Left ventricle myocardium inferior (tissue), 1 donor: ENCODE measurements around the gene ADAM12. TPM values are rescaled to one million over a fixed set of nuclear protein-coding genes. Genes with fewer than 3 reads are reported as not detected.

ENCODE experiments used
- DNase-seq: peaks from one replicate; pipeline ENCODE4 v3.0.0-alpha.2; 2020
- H3K27ac ChIP-seq: fragments of 200-600 bp; replicated peaks from 2 replicates; pipeline ENCODE4 v1.8.0; 2021
- H3K27me3 ChIP-seq: fragments of 200-600 bp; 2 replicates; pipeline ENCODE4 v1.8.0; 2021; ENCODE audit warnings: low read depth
- H3K36me3 ChIP-seq: fragments of 200-600 bp; 2 replicates; pipeline ENCODE4 v1.8.0; 2021
- H3K4me1 ChIP-seq: fragments of 200-600 bp; 2 replicates; pipeline ENCODE4 v1.8.0; 2021
- H3K4me3 ChIP-seq: fragments of 200-600 bp; 2 replicates; pipeline ENCODE4 v1.8.0; 2021; ENCODE audit warnings: mild to moderate bottlenecking, moderate library complexity
- H3K9me3 ChIP-seq: fragments of 200-600 bp; replicated peaks from 2 replicates; pipeline ENCODE4 v1.8.0; 2021
- intact Hi-C: fragments of 100-400 bp; cut with micrococcal nuclease; formaldehyde crosslinking; loops from one replicate; pipeline ENCODE4 v1.11.0; 2022
- total RNA-seq: library from RNA; stranded (reverse); fragmentation: NEBNext Ultra II Directional; extraction: Animal tissue kit (Norgen Biotek cat#: 25700); gene quantifications from one replicate; pipeline ENCODE4 v1.2.1, GENCODE V29; 2021
- TF ChIP-seq, protein P1 (sequence below): fragments of 200-600 bp; IDR thresholded peaks from 2 replicates; pipeline ENCODE4 v1.8.0; 2021; ENCODE audit warnings: antibody characterized with exemption, mild to moderate bottlenecking, borderline replicate concordance
- donor health status: DM: no; HTN: yes; CAD: no; lungs with severe emphysema.

Gene ADAM12
- total RNA-seq, 1 donor from 2014 or later = 0.27 TPM

- no peaks in the 10 kb centered on the region for H3K9me3 ChIP-seq
- TF ChIP-seq, protein P1, sequence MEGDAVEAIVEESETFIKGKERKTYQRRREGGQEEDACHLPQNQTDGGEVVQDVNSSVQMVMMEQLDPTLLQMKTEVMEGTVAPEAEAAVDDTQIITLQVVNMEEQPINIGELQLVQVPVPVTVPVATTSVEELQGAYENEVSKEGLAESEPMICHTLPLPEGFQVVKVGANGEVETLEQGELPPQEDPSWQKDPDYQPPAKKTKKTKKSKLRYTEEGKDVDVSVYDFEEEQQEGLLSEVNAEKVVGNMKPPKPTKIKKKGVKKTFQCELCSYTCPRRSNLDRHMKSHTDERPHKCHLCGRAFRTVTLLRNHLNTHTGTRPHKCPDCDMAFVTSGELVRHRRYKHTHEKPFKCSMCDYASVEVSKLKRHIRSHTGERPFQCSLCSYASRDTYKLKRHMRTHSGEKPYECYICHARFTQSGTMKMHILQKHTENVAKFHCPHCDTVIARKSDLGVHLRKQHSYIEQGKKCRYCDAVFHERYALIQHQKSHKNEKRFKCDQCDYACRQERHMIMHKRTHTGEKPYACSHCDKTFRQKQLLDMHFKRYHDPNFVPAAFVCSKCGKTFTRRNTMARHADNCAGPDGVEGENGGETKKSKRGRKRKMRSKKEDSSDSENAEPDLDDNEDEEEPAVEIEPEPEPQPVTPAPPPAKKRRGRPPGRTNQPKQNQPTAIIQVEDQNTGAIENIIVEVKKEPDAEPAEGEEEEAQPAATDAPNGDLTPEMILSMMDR = no peak
- peak overlapping the region; percentile 19 for H3K27ac ChIP-seq
- intact Hi-C loops = no loop called here
- DNase-seq = no peak
- H3K4me3 ChIP-seq = no peak overlapping the region
- no peaks in the 10 kb centered on the region for H3K36me3 ChIP-seq
- H3K4me1 ChIP-seq = peaks cover 23% of the 10 kb centered on the region
- peaks cover 45% of the 10 kb centered on the region for H3K27me3 ChIP-seq
These were observed 163.2 kb downstream of the ADAM12 start for GRCh38 chr10:126224967-126225671.

DNA sequence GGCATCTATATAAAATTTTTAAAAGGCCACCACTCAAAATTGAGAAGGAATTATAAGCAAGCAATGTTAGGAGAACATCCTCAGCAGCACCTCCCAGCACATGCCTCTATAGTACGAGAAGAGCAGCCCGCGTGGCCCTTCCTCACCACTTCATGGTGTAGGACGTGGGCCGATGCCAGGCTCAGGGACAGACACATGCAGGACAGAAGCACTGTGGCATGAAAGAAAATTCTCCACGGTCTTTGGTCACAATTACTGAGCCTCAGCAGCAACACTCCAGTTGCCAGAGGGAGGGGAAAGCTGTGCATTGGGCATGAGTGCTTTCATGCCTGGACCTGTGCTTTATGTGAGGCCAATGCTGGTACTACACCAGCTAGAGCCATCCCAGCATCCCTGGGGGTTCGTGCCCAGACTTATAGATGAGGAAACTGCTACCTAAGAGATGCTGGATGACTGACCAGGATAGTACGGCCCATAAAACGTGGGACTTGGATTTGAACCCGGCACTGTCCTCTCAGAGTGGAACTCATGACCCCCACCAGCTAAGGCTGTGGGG, 164.7 kb downstream of the ADAM12 start:
- H3K9me3 ChIP-seq = no peaks in the 10 kb centered on the region
- H3K27me3 ChIP-seq = peaks cover 42% of the 10 kb centered on the region
- H3K27ac ChIP-seq = no peak overlapping the region
- peaks cover 23% of the 10 kb centered on the region for H3K4me1 ChIP-seq
- H3K4me3 ChIP-seq = no peak overlapping the region
- DNase-seq = no peak
- TF ChIP-seq, protein P1 = no peak
- intact Hi-C loops = no loop called here
- H3K36me3 ChIP-seq = no peaks in the 10 kb centered on the region

DNA sequence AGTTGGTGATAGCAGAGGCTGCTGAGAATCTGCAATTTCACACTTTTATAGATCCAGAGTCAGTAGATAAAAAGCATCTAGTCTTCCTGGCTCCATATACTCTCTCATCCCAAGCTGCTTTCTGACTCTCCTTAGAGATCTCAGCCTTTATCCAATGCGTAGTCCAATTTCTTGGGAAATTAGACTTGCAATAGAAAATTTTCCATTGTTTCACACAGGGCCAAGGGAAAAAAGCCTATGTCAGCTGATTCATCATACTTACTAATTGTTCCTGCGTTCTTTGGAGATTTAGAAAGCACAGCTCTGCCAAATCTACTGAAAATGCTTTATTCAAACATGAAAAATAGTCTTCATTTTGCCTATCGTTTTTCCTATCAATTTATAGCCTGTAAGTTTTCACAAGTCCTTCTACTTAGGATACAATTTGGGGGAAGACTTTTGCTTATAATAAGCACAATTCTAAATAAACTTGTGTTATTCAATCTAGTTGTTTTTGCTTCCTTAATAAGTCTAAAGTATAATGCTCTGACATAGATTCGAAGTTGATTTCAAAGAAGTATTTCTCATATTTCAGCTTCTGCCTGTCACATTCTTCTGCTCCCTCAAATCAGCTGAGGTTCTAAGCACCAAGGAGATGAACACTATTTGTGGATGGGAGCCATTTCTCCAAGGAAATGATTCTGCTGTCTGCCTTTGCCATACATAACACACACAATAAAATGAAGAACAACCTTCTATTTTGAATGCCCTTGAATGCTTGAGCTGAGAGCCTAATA, 165.4 kb downstream of the ADAM12 start:
- intact Hi-C loops = no loop called here

GRCh38 chr10:126221874-126222273, 166.4 kb downstream of the ADAM12 start:
- Histone ChIP-seq H3K4me3 (no peak overlapping the region), H3K9me3 (no peaks in the 10 kb centered on the region), H3K27me3 (peaks cover 42% of the 10 kb centered on the region), H3K4me1 (peaks cover 23% of the 10 kb centered on the region), H3K27ac (no peak overlapping the region), H3K36me3 (no peaks in the 10 kb centered on the region)
- DNase-seq = no peak
- TF ChIP-seq, protein P1 = no peak
- intact Hi-C loops = no loop called here

More for the DNA sequence above, 165.4 kb downstream of the ADAM12 start:
- Histone ChIP-seq H3K9me3 (no peaks in the 10 kb centered on the region), H3K4me1 (peaks cover 23% of the 10 kb centered on the region), H3K4me3 (no peak overlapping the region), H3K36me3 (no peaks in the 10 kb centered on the region), H3K27me3 (peaks cover 42% of the 10 kb centered on the region), H3K27ac (no peak overlapping the region)
- DNase-seq = no peak
- TF ChIP-seq, protein P1 = no peak

DNA sequence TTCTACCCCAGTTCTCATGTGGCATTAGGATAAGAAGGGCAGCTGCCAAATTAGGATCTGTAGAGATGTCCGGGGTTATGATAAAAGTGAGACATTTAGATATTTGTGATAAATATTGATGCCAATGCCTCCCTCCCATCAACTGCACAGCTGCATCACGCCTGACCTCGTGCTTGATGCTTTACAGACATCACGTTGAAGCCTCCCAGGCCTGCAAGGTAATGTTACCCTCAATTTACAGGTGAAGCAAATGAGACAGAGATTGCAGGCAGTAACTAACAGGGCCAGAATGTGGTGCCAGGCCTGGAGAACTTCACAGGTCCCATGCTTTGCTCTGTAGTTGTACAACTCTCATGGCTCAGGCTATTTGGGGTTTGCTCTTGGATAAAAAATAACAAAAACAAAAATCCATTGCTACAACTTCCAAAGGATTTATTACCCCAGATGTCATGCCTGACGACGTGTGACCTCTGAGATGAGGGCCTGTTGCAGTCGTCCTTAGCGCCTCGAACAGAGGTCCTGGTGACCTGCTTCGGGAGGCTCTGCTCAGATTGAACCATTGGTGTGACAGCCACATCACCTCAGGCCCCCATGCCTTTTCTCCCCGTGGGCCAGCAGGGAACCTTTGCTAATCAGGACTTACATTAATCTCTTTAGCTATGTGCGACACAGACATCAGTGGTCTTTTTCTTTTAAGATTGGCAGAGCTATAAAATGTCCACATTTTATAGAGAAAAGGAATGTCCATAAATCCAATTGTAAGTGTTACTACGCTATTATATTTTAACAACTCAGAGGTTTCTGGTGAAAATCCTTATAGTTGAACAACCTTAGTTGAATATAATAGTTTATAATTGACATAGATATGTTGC, 169.3 kb downstream of the ADAM12 start:
- H3K4me3 ChIP-seq = no peak overlapping the region
- TF ChIP-seq, protein P1 = no peak
- no peaks in the 10 kb centered on the region for H3K9me3 ChIP-seq
- no peak overlapping the region for H3K27ac ChIP-seq
- intact Hi-C loops = no loop called here
- H3K27me3 ChIP-seq = peaks cover 35% of the 10 kb centered on the region
- H3K4me1 ChIP-seq = peaks cover 10% of the 10 kb centered on the region
- H3K36me3 ChIP-seq = no peaks in the 10 kb centered on the region
- DNase-seq = no peak
